Endothelial cell of umbilical vein (primary cell): ENCODE data around the gene ATP9B. TPM values are rescaled to one million over a fixed set of nuclear protein-coding genes. Genes with fewer than 3 reads are reported as not detected.

Experiments
- BruUV-seq: library from RNA; stranded (reverse); fragments of 400-500 nt; replicated peaks from 2 replicates; lab custom pipeline; 2021; lab: Mats Ljungman, UMichigan
- CTCF ChIA-PET: fragments of 300-600, 350-600 bp; sonication (Branson Sonifier 250); formaldehyde crosslinking; loops from one replicate; lab custom pipeline; 2021; ENCODE audit warnings: antibody characterized with exemption, inconsistent platforms; lab: Charles Lee
- POLR2A ChIA-PET: fragments of 300-600, 350-600 bp; sonication (Branson Sonifier 250); formaldehyde crosslinking; loops from one replicate; lab custom pipeline; 2021; ENCODE audit warnings: antibody characterized with exemption, inconsistent platforms; lab: Charles Lee
- DNase-seq: peaks from one replicate; pipeline ENCODE4 v3.0.0-alpha.2; 2011; ENCODE audit warnings: low read depth, low spot score
- FAIRE-seq: peaks from 2 replicates; lab custom pipeline; 2011; peaks lifted over from hg19 to GRCh38; lab: Jason Lieb, UNC
- H2AFZ ChIP-seq: 2 replicates; pipeline ENCODE4 v1.6.0; 2012; ENCODE audit warnings: low read depth, low read length, control low read depth, inconsistent platforms
- H3K27ac ChIP-seq: 2 replicates; pipeline ENCODE4 v1.5.1; 2011; ENCODE audit warnings: low read depth, mild to moderate bottlenecking, control low read depth, low read length, moderate library complexity; ENCODE audit not compliant: insufficient read depth
- H3K27me3 ChIP-seq, 2 experiments: 2 replicates each; pipeline versions ENCODE4 v1.6.0 to v1.6.1; 2011; ENCODE audit warnings: low read length in 2 of 2, mixed read lengths in 1 of 2; ENCODE audit not compliant: control insufficient read depth in 2 of 2, insufficient read depth in 2 of 2
- H3K36me3 ChIP-seq, 2 experiments: 2 replicates in 1 of 2; 3 replicates in 1 of 2; pipeline ENCODE4 v1.5.1; 2011; ENCODE audit warnings: low read length in 2 of 2, mild to moderate bottlenecking in 1 of 2, moderate library complexity in 1 of 2; ENCODE audit not compliant: control insufficient read depth in 2 of 2, insufficient read depth in 2 of 2; ENCODE audit errors: extremely low read depth in 1 of 2
- H3K4me1 ChIP-seq: 3 replicates; pipeline ENCODE4 v1.5.1; 2011; ENCODE audit warnings: mild to moderate bottlenecking, low read length; ENCODE audit not compliant: control insufficient read depth, insufficient read depth; ENCODE audit errors: extremely low read depth
- H3K4me2 ChIP-seq: 2 replicates; pipeline ENCODE4 v1.6.1; 2011; ENCODE audit warnings: low read length, control low read depth, mixed read lengths; ENCODE audit not compliant: insufficient read depth
- H3K4me3 ChIP-seq, 3 experiments: fragments of 200-600 bp in 1 of 3; sonication (generic), shearing (Covaris generic) in 1 of 3; replicated peaks in 1 of 3; 2 replicates each; pipeline ENCODE4 v1.5.1; 2011 to 2016; ENCODE audit warnings: control low read depth in 3 of 3, low read length in 3 of 3, mild to moderate bottlenecking in 2 of 3, inconsistent platforms in 1 of 3, low read depth in 1 of 3, moderate library complexity in 1 of 3; ENCODE audit not compliant: insufficient read depth in 1 of 3
- H3K79me2 ChIP-seq: 2 replicates; pipeline ENCODE4 v1.6.0; 2012; ENCODE audit warnings: low read length, inconsistent platforms; ENCODE audit not compliant: control insufficient read depth, insufficient read depth
- H3K9ac ChIP-seq: replicated peaks from 2 replicates; pipeline ENCODE3; 2011; ENCODE audit warnings: low read length, control low read depth; ENCODE audit not compliant: insufficient read depth; ENCODE audit errors: extremely low read depth
- H3K9me1 ChIP-seq: replicated peaks from 3 replicates; pipeline ENCODE4 v1.6.0; 2011; ENCODE audit warnings: mild to moderate bottlenecking, low read length; ENCODE audit not compliant: control insufficient read depth, insufficient read depth; ENCODE audit errors: extremely low read depth
- H3K9me3 ChIP-seq: replicated peaks from 2 replicates; pipeline ENCODE4 v1.5.1; 2012; ENCODE audit warnings: low read length, inconsistent platforms; ENCODE audit not compliant: control insufficient read depth, insufficient read depth
- H4K20me1 ChIP-seq: replicated peaks from 2 replicates; pipeline ENCODE3; 2011; ENCODE audit warnings: mild to moderate bottlenecking, low read length; ENCODE audit not compliant: control insufficient read depth, insufficient read depth; ENCODE audit errors: extremely low read depth
- CTCF ChIP-seq, 2 donors: IDR thresholded peaks; 1 replicate in 1 of 2; 2 replicates in 1 of 2; pipeline ENCODE4 v1.5.1; 2011; ENCODE audit warnings: low read length in 2 of 2, mild to moderate bottlenecking in 2 of 2, moderate library complexity in 2 of 2, control low read depth in 1 of 2, inconsistent platforms in 1 of 2, low read depth in 1 of 2; ENCODE audit not compliant: insufficient read depth in 1 of 2; ENCODE audit errors: extremely low read depth in 1 of 2
- EZH2 ChIP-seq: IDR thresholded peaks from 2 replicates; pipeline ENCODE4 v1.6.1; 2012; ENCODE audit warnings: borderline replicate concordance, low read depth, mild to moderate bottlenecking, moderate library complexity, low read length, inconsistent platforms; ENCODE audit not compliant: severe bottlenecking
- FOS ChIP-seq: IDR thresholded peaks from 2 replicates; pipeline ENCODE4 v1.6.1; 2011; ENCODE audit warnings: mild to moderate bottlenecking, low read length, moderate library complexity, borderline replicate concordance; ENCODE audit not compliant: insufficient read depth
- GATA2 ChIP-seq: IDR thresholded peaks from 2 replicates; pipeline ENCODE4 v1.7.0; 2011; ENCODE audit warnings: low read depth, mild to moderate bottlenecking, moderate library complexity, mixed read lengths, low read length; ENCODE audit not compliant: insufficient read length, insufficient read depth
- JUN ChIP-seq: IDR thresholded peaks from 2 replicates; pipeline ENCODE4 v1.6.1; 2011; ENCODE audit warnings: borderline replicate concordance, low read depth; ENCODE audit not compliant: insufficient read length, insufficient read depth
- MYC ChIP-seq: IDR thresholded peaks from one replicate; pipeline ENCODE4 v1.6.1; 2011; ENCODE audit warnings: mild to moderate bottlenecking, low read depth, low read length
- POLR2A ChIP-seq: IDR thresholded peaks from 2 replicates; pipeline ENCODE4 v1.6.1; 2012; ENCODE audit warnings: low read depth, mild to moderate bottlenecking, control low read depth, low read length
- POLR2AphosphoS5 ChIP-seq: IDR thresholded peaks from 2 replicates; pipeline ENCODE4 v1.6.1; 2012; ENCODE audit warnings: low read depth, mild to moderate bottlenecking, control low read depth, low read length, moderate library complexity; ENCODE audit not compliant: insufficient read depth
- dilution Hi-C: fragments of 300-500 bp; cut with MboI; formaldehyde crosslinking; loops from one replicate; pipeline ENCODE4 v1.15.0; 2019; ENCODE audit warnings: low sequenced_read_pairs; ENCODE audit not compliant: extremely low pct_ligation_motif_present
- intact Hi-C: fragments of 100-400 bp; cut with micrococcal nuclease; formaldehyde crosslinking; loops from one replicate; pipeline ENCODE4 v1.10.0; 2022
- polyA plus RNA-seq, 4 experiments: library from polyadenylated mRNA; depleted of rRNA in 3 of 4; stranded (reverse) in 3 of 4; unstranded in 1 of 4; fragments of >200 nt; gene quantifications; 2 replicates each; pipeline versions ENCODE4 v1.2.1 to v1.2.3, GENCODE V29; 2011 to 2012; ENCODE audit warnings: missing spikeins in 1 of 4
- total RNA-seq: library from RNA; stranded (reverse); gene quantifications from 2 replicates; pipeline ENCODE4 v1.2.3, GENCODE V29; 2021
- TF ChIP-seq, protein P1 (sequence below): IDR thresholded peaks from 2 replicates; pipeline ENCODE4 v1.6.1; 2011; ENCODE audit not compliant: insufficient read depth, insufficient read length

ATP9B gene
- total and polyA plus RNA-seq, 2 donors (not counting 3 experiments of a cell fraction or from before 2014, with no cell fraction given): 14.6 to 18.2 TPM

DNA sequence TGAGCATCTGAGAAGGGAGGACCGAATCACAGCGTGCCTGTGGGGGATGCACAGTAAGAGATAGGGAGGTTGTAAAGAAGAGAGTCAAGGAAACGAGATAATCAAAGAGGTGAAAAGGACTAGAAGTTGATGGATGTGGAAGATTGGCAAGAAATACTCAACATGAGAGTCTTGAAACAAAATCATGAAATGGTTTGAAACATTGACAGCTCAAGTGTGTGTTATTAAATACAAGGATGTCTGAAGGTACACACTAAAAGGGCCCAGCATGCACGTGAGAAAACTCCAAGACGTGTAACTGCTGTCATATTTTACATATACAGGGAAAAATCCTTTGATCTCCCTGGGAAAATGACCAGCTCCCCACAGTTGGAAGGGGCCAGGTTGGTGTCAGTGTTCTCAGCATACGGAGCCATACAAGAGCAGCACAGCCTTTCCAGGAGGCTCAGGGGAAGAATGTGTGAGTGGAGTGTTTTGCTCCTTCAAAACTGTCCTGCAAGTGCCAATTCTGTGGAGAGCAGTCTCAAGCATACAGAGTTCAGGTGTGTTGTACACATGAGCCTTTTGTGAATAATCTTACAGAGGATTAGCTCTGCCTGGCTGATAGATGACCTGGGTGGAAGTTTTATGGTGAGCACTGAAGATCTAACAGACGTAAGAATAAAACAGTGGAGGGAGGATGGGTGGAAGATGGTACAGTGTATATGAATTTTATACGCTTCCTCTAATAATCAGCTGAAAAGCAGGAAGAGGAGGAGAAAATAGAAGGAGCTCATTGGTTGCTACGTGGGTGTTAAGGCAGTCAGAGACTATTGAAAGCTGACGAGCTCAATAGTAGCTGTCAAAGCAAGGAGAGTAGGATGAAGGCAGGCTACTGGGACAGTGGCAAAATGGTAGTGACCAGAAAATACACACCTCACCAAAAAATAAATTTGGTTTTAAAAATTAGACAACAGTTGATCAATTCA is 126.8 kb downstream of the ATP9B start:
- FAIRE-seq: no peak
- Histone ChIP-seq H3K9me3 (no peaks in the 10 kb centered on the region), H3K9me1 (no peaks in the 10 kb centered on the region), H3K27ac (no peak overlapping the region), H3K36me3 (no peaks in the 10 kb centered on the region), H3K9ac (no peak overlapping the region), H3K79me2 (no peaks in the 10 kb centered on the region), H2AFZ (no peak overlapping the region), H3K4me2 (no peak overlapping the region), H3K27me3 (no peaks in the 10 kb centered on the region), H3K4me3 (no peak overlapping the region), H4K20me1 (no peaks in the 10 kb centered on the region), H3K4me1 (no peaks in the 10 kb centered on the region)
- no TSS peak for BruUV-seq
- ChIA-PET POLR2A (no interaction called here), CTCF (interaction anchor here (0.8 to 1.2 kb wide), 2 partner anchors 20 to 26 kb away, joined by 3 read pairs; no protein-coding TSS in a partner anchor)
- TF ChIP-seq CTCF (IDR thresholded peaks at IDR 0.05; ENCODE audit: extremely low read depth in 1 of 2, insufficient read depth in 1 of 2, low read depth in 1 of 2, low read length in 2 of 2): no peak
- TF ChIP-seq, protein P1, sequence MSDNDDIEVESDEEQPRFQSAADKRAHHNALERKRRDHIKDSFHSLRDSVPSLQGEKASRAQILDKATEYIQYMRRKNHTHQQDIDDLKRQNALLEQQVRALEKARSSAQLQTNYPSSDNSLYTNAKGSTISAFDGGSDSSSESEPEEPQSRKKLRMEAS: no peak
- no peak for TF ChIP-seq POLR2AphosphoS5
- TF ChIP-seq EZH2: no peak
- TF ChIP-seq JUN: no peak
- TF ChIP-seq POLR2A: no peak
- no peak for TF ChIP-seq FOS
- TF ChIP-seq MYC: no peak
- no peak for TF ChIP-seq GATA2
- intact Hi-C loops: no loop called here
- dilution Hi-C loops: no loop called here
- DNase-seq: no peak
